Karpas-422 (cell line): ENCODE data around the gene HOXC11. TPM values are rescaled to one million over a fixed set of nuclear protein-coding genes. Genes with fewer than 3 reads are reported as not detected.
A peak's percentile ranks its signal among the peaks of the same experiment; 100 is the strongest.

ENCODE experiments used
- DNase-seq: peaks from one replicate; pipeline ENCODE4 v3.0.0-alpha.2; 2015
- H2AFZ ChIP-seq: fragments of 200-600 bp; sonication (generic); 2 replicates; pipeline ENCODE4 v1.6.1; 2014; ENCODE audit warnings: antibody characterized with exemption, low read length, mixed read lengths
- H3K27ac ChIP-seq: fragments of 200-600 bp; sonication (generic); 2 replicates; pipeline ENCODE4 v1.5.1; 2014; ENCODE audit warnings: mild to moderate bottlenecking, low read length, moderate library complexity
- H3K27me3 ChIP-seq: fragments of 200-600 bp; sonication (generic); 2 replicates; pipeline ENCODE4 v1.6.1; 2014; ENCODE audit warnings: low read length, mixed read lengths
- H3K36me3 ChIP-seq: fragments of 200-600 bp; sonication (generic); 2 replicates; pipeline ENCODE4 v1.6.1; 2014; ENCODE audit warnings: low read length, mixed read lengths; ENCODE audit not compliant: insufficient read depth
- H3K4me1 ChIP-seq: fragments of 200-600 bp; sonication (generic); 2 replicates; pipeline ENCODE4 v1.6.1; 2014; ENCODE audit warnings: mild to moderate bottlenecking, low read length, mixed read lengths
- H3K4me2 ChIP-seq: fragments of 200-600 bp; sonication (generic); 2 replicates; pipeline ENCODE4 v1.6.1; 2014; ENCODE audit warnings: low read length, low read depth, mild to moderate bottlenecking; ENCODE audit not compliant: poor library complexity, severe bottlenecking
- H3K4me3 ChIP-seq: fragments of 200-600 bp; sonication (generic); 2 replicates; pipeline ENCODE4 v1.5.1; 2014; ENCODE audit warnings: mild to moderate bottlenecking, antibody characterized with exemption, low read length, mixed read lengths
- H3K79me2 ChIP-seq: fragments of 200-600 bp; sonication (generic); 2 replicates; pipeline ENCODE4 v1.6.1; 2014; ENCODE audit warnings: mild to moderate bottlenecking, low read length, mixed read lengths
- H3K9ac ChIP-seq: fragments of 200-600 bp; sonication (generic); 2 replicates; pipeline ENCODE4 v1.6.0; 2014; ENCODE audit warnings: low read length
- H3K9me2 ChIP-seq: fragments of 200-600 bp; sonication (generic), shearing (Covaris generic); replicated peaks from 2 replicates; pipeline ENCODE4 v1.6.0; 2014; ENCODE audit warnings: mild to moderate bottlenecking, low read length, moderate library complexity; ENCODE audit not compliant: insufficient read depth
- H3K9me3 ChIP-seq: fragments of 300-700, 200-600 bp; sonication (generic); 2 replicates; pipeline ENCODE4 v1.6.1; 2014; ENCODE audit warnings: low read length, mixed read lengths
- H4K20me1 ChIP-seq: fragments of 200-600 bp; sonication (generic); 2 replicates; pipeline ENCODE4 v1.6.1; 2014; ENCODE audit warnings: mild to moderate bottlenecking, antibody characterized with exemption, low read length, low read depth; ENCODE audit not compliant: insufficient read depth
- total RNA-seq: library from RNA; depleted of rRNA; stranded (reverse); fragments of >200 nt; shearing (Covaris generic); gene quantifications from 2 replicates; pipeline ENCODE4 v1.2.3, GENCODE V29; 2014; ENCODE audit warnings: low replicate concordance

HOXC11 gene
- total RNA-seq, 1 experiment from 2014 or later = not detected

DNA sequence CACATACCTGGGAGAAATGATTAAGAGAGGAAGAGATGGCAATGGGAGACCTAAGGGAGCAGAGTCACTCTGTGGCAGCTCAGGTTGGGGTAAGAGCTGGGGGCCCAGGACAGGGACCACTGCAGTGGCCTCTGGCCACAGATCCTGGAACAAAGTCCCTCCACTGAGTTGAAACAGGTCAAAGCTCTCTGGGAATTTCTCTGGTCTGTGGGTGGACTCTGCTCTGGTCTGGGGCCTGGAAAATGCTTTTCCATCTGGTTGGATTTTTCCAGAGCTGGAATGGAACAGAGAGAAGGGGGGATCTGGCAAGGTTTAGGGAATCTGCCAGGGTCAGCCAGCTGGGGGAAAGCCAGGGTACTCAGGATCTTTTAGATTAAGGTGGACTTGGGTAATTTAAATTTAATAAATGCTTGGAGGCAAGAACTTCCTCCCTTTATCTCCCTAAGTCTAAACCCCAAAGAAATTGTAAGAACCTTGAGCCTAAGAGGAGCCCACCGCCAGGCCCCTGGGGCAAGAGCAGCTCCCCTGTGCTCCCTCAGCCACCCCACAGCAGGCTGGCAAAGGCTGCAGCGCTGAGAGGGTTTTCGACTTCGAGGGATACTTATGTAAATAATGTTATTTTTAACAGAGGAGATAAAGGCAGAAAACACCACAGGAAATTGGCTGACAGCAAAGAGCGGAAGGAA is 15.8 kb downstream of the HOXC11 start:
- Histone ChIP-seq H3K9me2 (no peaks in the 10 kb centered on the region), H3K27ac (no peak overlapping the region), H3K9ac (no peak overlapping the region), H3K4me1 (peaks cover 19% of the 10 kb centered on the region), H4K20me1 (no peaks in the 10 kb centered on the region), H3K79me2 (no peaks in the 10 kb centered on the region), H3K9me3 (no peaks in the 10 kb centered on the region), H3K4me3 (peak overlapping the region; percentile 12; the same call in 1 of the 2 replicates), H2AFZ (no peak overlapping the region), H3K4me2 (peak overlapping the region; percentile 51), H3K36me3 (no peaks in the 10 kb centered on the region), H3K27me3 (no peaks in the 10 kb centered on the region)
- no peak for DNase-seq

DNA sequence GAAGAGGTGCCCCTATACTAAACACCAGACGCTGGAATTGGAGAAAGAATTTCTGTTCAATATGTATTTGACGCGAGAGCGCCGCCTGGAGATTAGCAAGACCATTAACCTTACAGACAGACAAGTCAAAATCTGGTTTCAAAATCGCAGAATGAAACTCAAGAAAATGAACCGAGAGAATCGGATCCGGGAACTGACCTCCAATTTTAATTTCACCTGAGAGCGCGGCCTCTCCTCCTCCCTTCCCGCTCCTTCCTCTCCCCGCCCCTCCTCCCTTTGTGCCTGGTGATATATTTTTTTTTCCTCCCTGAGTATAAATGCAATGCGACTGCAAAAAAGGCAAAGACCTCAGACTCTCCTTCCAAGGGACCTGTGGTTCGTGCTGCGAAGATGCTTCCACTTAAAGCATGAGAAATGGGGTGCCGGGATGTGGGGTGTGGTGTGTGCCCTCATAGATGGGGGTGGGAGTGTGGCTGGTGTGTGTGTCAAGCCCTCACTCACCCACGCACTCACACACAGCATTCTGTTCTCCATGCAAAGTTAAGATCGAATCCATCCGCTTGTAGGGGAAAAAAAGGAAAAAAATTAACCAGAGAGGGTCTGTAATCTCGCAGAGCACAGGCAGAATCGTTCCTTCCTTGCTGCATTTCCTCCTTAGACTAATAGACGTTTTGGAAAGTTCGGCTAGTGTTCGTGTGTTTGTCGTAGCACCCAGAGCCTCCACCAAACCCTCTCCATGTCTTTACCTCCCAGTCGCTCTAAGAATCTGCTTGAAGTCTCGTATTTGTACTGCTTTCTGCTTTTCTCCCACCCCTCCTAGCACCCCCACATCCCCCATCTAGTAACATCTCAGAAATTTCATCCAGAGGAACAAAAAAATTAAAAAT is 16.5 kb downstream of the HOXC11 start:
- no peaks in the 10 kb centered on the region for H3K9me3 ChIP-seq
- H3K4me3 ChIP-seq = peak overlapping the region; percentile 12; the same call in 1 of the 2 replicates
- H3K9me2 ChIP-seq = no peaks in the 10 kb centered on the region
- H2AFZ ChIP-seq = no peak overlapping the region; the same call in 1 of the 2 replicates
- H3K4me1 ChIP-seq = peaks cover 19% of the 10 kb centered on the region
- no peaks in the 10 kb centered on the region for H3K79me2 ChIP-seq
- no peak overlapping the region for H3K27ac ChIP-seq
- H3K4me2 ChIP-seq = peak overlapping the region; percentile 51
- H3K36me3 ChIP-seq = no peaks in the 10 kb centered on the region
- no peaks in the 10 kb centered on the region for H4K20me1 ChIP-seq
- no peaks in the 10 kb centered on the region for H3K27me3 ChIP-seq
- peak overlapping the region; percentile 31 for H3K9ac ChIP-seq
- DNase-seq = peak; percentile 82

DNA sequence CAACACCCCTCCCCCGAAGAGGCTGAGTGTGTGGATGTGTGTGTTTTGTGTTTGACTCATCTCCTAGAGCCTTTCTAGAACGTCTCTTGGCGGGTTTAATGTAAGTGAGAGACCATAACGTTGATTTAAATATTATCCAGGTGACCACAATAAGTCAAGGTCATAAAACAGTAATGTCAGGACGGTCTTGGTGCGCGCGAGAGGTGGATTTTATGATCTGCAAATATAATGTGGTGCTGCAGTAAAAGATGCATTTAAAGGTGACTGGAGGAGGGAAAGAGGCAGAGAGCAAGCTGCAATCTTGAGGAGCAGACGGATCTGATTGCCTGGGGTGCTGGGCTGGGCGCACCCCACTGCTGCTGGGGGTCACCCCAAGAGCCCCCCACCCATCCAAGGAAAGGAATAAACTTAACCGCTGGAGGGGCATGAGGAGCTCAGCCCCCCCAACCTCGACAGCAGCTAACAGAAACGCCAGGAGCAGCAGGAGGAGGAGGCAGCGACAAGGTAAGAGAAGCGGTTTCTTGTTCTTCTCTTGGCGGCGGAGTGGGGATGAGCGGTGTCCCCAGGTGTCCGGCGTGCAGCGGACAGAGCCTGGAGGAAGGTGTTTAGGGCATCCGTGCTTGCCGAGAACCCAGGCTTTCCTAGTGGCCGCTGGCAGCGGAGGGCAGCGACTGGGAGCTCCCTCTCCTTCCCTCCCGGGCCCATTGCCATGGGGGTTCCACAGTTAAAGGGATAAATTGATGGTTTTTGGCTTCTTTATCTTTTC is 17.6 kb downstream of the HOXC11 start:
- Histone ChIP-seq H3K9ac (no peak overlapping the region), H3K36me3 (no peaks in the 10 kb centered on the region), H3K79me2 (no peaks in the 10 kb centered on the region)

GRCh38 chr12:53991077-53991460 is 18.1 kb downstream of the HOXC11 start:
- Histone ChIP-seq H3K4me1 (peaks cover 27% of the 10 kb centered on the region), H3K4me2 (no peak overlapping the region), H3K27ac (no peak overlapping the region), H3K4me3 (no peak overlapping the region), H3K9ac (no peak overlapping the region), H3K27me3 (no peaks in the 10 kb centered on the region), H3K9me2 (no peaks in the 10 kb centered on the region), H3K36me3 (no peaks in the 10 kb centered on the region), H3K79me2 (no peaks in the 10 kb centered on the region), H3K9me3 (no peaks in the 10 kb centered on the region), H4K20me1 (no peaks in the 10 kb centered on the region), H2AFZ (no peak overlapping the region)
- no peak for DNase-seq

More for the DNA sequence above, 17.6 kb downstream of the HOXC11 start:
- Histone ChIP-seq H3K27me3 (no peaks in the 10 kb centered on the region), H3K4me3 (no peak overlapping the region), H4K20me1 (no peaks in the 10 kb centered on the region), H2AFZ (no peak overlapping the region), H3K4me1 (peaks cover 21% of the 10 kb centered on the region), H3K9me2 (no peaks in the 10 kb centered on the region), H3K4me2 (no peak overlapping the region), H3K27ac (no peak overlapping the region), H3K9me3 (no peaks in the 10 kb centered on the region)
- no peak for DNase-seq

GRCh38 chr12:53992377-53992889 is 19.5 kb downstream of the HOXC11 start:
- no peaks in the 10 kb centered on the region for H3K27me3 ChIP-seq
- no peak overlapping the region for H3K4me3 ChIP-seq
- no peaks in the 10 kb centered on the region for H4K20me1 ChIP-seq
- no peak overlapping the region for H3K27ac ChIP-seq
- H3K36me3 ChIP-seq = no peaks in the 10 kb centered on the region
- no peak overlapping the region for H3K4me2 ChIP-seq
- H3K9ac ChIP-seq = no peak overlapping the region
- no peak for DNase-seq
- no peaks in the 10 kb centered on the region for H3K9me2 ChIP-seq
- H3K9me3 ChIP-seq = no peaks in the 10 kb centered on the region
- H3K4me1 ChIP-seq = peaks cover 29% of the 10 kb centered on the region
- H2AFZ ChIP-seq = no peak overlapping the region
- H3K79me2 ChIP-seq = no peaks in the 10 kb centered on the region

GRCh38 chr12:53993162-53994008 is 20.5 kb downstream of the HOXC11 start:
- no peak overlapping the region for H3K27ac ChIP-seq
- no peaks in the 10 kb centered on the region for H3K27me3 ChIP-seq
- peaks cover 28% of the 10 kb centered on the region for H3K4me1 ChIP-seq
- H3K79me2 ChIP-seq = no peaks in the 10 kb centered on the region
- H3K9me3 ChIP-seq = no peaks in the 10 kb centered on the region
- no peaks in the 10 kb centered on the region for H4K20me1 ChIP-seq
- no peaks in the 10 kb centered on the region for H3K9me2 ChIP-seq
- H3K4me2 ChIP-seq = no peak overlapping the region
- H3K36me3 ChIP-seq = no peaks in the 10 kb centered on the region
- no peak for DNase-seq
- no peak overlapping the region for H3K4me3 ChIP-seq
- H3K9ac ChIP-seq = no peak overlapping the region
- no peak overlapping the region for H2AFZ ChIP-seq

GRCh38 chr12:53994009-53994263 is 21.0 kb downstream of the HOXC11 start:
- H3K4me1 ChIP-seq = peaks cover 22% of the 10 kb centered on the region
- no peaks in the 10 kb centered on the region for H3K36me3 ChIP-seq
- no peak overlapping the region for H3K9ac ChIP-seq
- no peaks in the 10 kb centered on the region for H3K9me2 ChIP-seq
- H3K4me2 ChIP-seq = no peak overlapping the region
- no peak overlapping the region for H3K27ac ChIP-seq
- H3K4me3 ChIP-seq = no peak overlapping the region
- no peaks in the 10 kb centered on the region for H4K20me1 ChIP-seq
- no peak for DNase-seq
- no peaks in the 10 kb centered on the region for H3K9me3 ChIP-seq
- H2AFZ ChIP-seq = no peak overlapping the region
- H3K27me3 ChIP-seq = no peaks in the 10 kb centered on the region
- H3K79me2 ChIP-seq = no peaks in the 10 kb centered on the region
